Stimulated activated CD4-positive, alpha-beta T cell treated with anti-CD3 and anti-CD28 coated beads, Interleukin-2, amount 100 ng/mL, for 4 hours (primary cell): ENCODE results near the gene PIK3R1.

Source experiments
- DNase-seq: peaks from one replicate; pipeline ENCODE4 v3.0.0-alpha.2; 2020; ENCODE audit warnings: low read depth

Gene PIK3R1

GRCh38 chr5:68215208-68215897 lies at the start of gene PIK3R1:
PIK3R1 (plus strand) TSS chr5:68215756; CDS start chr5:68226676, 10,920 bp downstream.
- DNase-seq: peak; percentile 83

GRCh38 chr5:68167195-68167651 lies 48.3 kb upstream of the PIK3R1 start:
- DNase-seq: no peak

GRCh38 chr5:68169903-68170302 lies 45.7 kb upstream of the PIK3R1 start:
- no peak for DNase-seq

GRCh38 chr5:68170826-68171558 lies 44.6 kb upstream of the PIK3R1 start:
- no peak for DNase-seq

- DNase-seq: no peak
These were observed 43.2 kb upstream of the PIK3R1 start for GRCh38 chr5:68172314-68172713.

GRCh38 chr5:68173007-68173406 lies 42.5 kb upstream of the PIK3R1 start:
- DNase-seq: no peak

GRCh38 chr5:68176253-68176652 lies 39.3 kb upstream of the PIK3R1 start:
- DNase-seq: no peak

- DNase-seq: no peak
These were observed 38.6 kb upstream of the PIK3R1 start for GRCh38 chr5:68176802-68177479.

- no peak for DNase-seq
These were observed 37.9 kb upstream of the PIK3R1 start for GRCh38 chr5:68177676-68178075.

GRCh38 chr5:68178579-68178978 lies 37.0 kb upstream of the PIK3R1 start:
- peak; percentile 7 for DNase-seq

GRCh38 chr5:68180121-68181038 lies 35.2 kb upstream of the PIK3R1 start:
- no peak for DNase-seq

GRCh38 chr5:68181039-68181599 lies 34.4 kb upstream of the PIK3R1 start:
- DNase-seq: no peak

GRCh38 chr5:68182094-68182493 lies 33.5 kb upstream of the PIK3R1 start:
- DNase-seq: no peak

GRCh38 chr5:68182534-68182933 lies 33.0 kb upstream of the PIK3R1 start:
- no peak for DNase-seq

GRCh38 chr5:68187268-68188055 lies 28.1 kb upstream of the PIK3R1 start:
- DNase-seq: no peak

GRCh38 chr5:68189171-68189570 lies 26.4 kb upstream of the PIK3R1 start:
- DNase-seq: no peak

GRCh38 chr5:68189613-68190012 lies 25.9 kb upstream of the PIK3R1 start:
- DNase-seq: no peak

GRCh38 chr5:68190619-68191018 lies 24.9 kb upstream of the PIK3R1 start:
- no peak for DNase-seq

- DNase-seq: no peak
These were observed 24.3 kb upstream of the PIK3R1 start for GRCh38 chr5:68191083-68191791.

- DNase-seq: no peak
These were observed 22.9 kb upstream of the PIK3R1 start for GRCh38 chr5:68192679-68193060.
